H7 (cell line): ENCODE measurements around the gene ZNF334. TPM values are rescaled to one million over a fixed set of nuclear protein-coding genes. Genes with fewer than 3 reads are reported as not detected.

Experiments used
- total RNA-seq: library from RNA; depleted of rRNA; stranded (reverse); fragments of >200 nt; shearing (Covaris generic); gene quantifications from 2 replicates; pipeline ENCODE4 v1.2.3, GENCODE V29; 2014; rRNA removed

The ZNF334 gene
- total RNA-seq, 1 experiment from 2014 or later: 3.9 TPM

Other genes with a start within 250 kb of the ZNF334 start
- 0.03 TPM in 1 of 2 replicates, not detected in the other for gene CDH22, start 205.1 kb downstream of the ZNF334 start, total RNA-seq
- gene ELMO2, start 106.9 kb downstream of the ZNF334 start, total RNA-seq: 34.2 and 36.8 TPM in 2 replicates
- gene OCSTAMP, start 37.1 kb upstream of the ZNF334 start, total RNA-seq: not detected in 2 replicates
- gene SLC13A3, start 137.9 kb upstream of the ZNF334 start, total RNA-seq: 6.9 and 11.8 TPM in 2 replicates
- 19.2 and 20.0 TPM in 2 replicates for gene TP53RK, start 175.9 kb upstream of the ZNF334 start, total RNA-seq
- 7.4 and 9.5 TPM in 2 replicates for gene SLC2A10, start 196.1 kb upstream of the ZNF334 start, total RNA-seq